Heart left ventricle (tissue), 13 donors: ENCODE data around the gene ZNF607.

Experiments used
- CTCF ChIP-seq, 12 donors: fragments of 200-600 bp; sonication (generic) in 4 of 12; IDR thresholded peaks; one replicate each; pipeline versions ENCODE4 v1.5.0 to v1.8.0; 2018 to 2022; ENCODE audit warnings: antibody characterized with exemption in 12 of 12, mild to moderate bottlenecking in 5 of 12
- POLR2A ChIP-seq, 2 donors: fragments of 450-650 bp; IDR thresholded peaks; one replicate each; pipeline ENCODE4 v1.6.1; 2017; ENCODE audit warnings: antibody characterized with exemption in 2 of 2, mild to moderate bottlenecking in 2 of 2, moderate library complexity in 2 of 2
- donor health status: ischemic (EF 13 %, LVEDD 7.1; RV severe dilation, severe dysfunction).
- donor health status: DM: no; HTN: yes; CAD: no.
- donor health status: DM: no; HTN: no; CAD: no.
- donor health status: ischemic (EF 25% LVEDD 6.9; RV normal size, moderate dysfunction).
- donor health status: ischemic (EF 25% LVEDD 5.7; RV mildly dilated, moderate dysfunction).
- donor health status: ischemic (EF 35%, LVEDD 5.7; RV mildly dilated, moderate dysfunction).
- donor health status: nonischemic (EF 11% LVEDD 7.7; RV severe dilation, severe dysfunction).
- donor health status: DM: yes; HTN: yes; CAD: no.
- donor health status: PGD.
- donor health status: ischemic (EF 29% LVEDD 5.4; RV normal size, mild dysfunction).
- donor health status: nonischemic (EF 23%, LVEDD 6.1; RV moderate dilation, normal function).

DNA sequence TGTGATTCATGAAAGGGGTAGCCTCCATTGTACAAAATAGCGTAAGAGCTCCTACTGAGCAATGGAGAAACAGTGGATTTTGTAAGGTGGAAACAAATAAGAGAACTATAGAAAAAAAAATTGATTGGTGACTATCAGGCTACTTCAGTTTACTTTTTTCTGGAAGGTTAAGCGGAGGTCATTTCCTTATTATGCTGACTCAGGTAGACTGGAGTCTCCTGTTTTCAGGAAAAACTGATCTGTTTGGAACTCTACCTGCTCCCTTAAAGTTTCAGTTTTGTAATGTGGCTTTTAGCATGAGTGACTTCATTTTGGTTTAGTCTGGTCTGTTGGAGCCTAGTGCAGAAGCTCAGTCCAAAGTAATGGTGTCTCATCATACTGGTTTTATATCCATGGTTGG is 3.4 kb downstream of the ZNF607 start:
- no peak for TF ChIP-seq POLR2A (IDR thresholded peaks at IDR 0.05)
- no peak for TF ChIP-seq CTCF (IDR thresholded peaks at IDR 0.05)
